Peyer's patch (tissue), 4 donors: ENCODE results near the gene BEND4.

Source experiments
- POLR2A ChIP-seq, 2 donors: fragments of 450-650 bp; IDR thresholded peaks; one replicate each; pipeline ENCODE4 v1.5.1; 2017; ENCODE audit warnings: antibody characterized with exemption in 2 of 2, mild to moderate bottlenecking in 2 of 2, moderate library complexity in 2 of 2
- TF ChIP-seq, protein P1 (sequence below), 6 experiments: fragments of 450-650 bp in 4 of 6; fragments of 200-600 bp in 2 of 6; sonication (generic) in 1 of 6; IDR thresholded peaks; one replicate each; pipeline ENCODE4 v1.5.1; 2017 to 2019; ENCODE audit warnings: antibody characterized with exemption in 6 of 6, mild to moderate bottlenecking in 3 of 6, moderate library complexity in 1 of 6

DNA sequence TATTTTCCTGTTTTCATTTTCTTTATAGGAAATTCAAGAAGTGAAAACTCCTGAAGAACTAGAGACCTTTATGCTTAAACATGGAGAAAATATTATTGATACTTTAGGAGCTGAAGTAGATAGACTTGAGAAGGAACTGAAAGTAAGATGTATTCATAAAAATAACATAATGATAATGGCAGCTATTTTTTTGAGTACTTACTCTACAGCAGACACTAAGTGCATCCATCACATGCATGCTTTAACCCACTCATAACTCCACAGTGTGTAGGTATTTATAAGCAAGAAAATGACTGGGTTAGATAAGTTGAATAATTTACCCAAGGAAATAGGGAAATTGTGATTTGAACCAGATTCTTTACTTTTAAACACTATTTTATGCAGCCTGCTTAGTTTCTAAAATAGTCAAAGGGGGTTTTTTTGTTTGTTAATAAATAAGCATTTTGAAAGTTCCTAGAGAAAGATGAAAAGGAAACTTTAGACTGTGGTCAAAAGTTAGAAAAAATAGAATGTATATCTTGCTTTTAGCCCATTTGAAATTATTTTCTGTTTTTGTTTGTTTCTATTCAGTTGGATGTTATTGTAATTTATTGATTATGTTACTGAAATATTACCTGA lies 74.2 kb downstream of the BEND4 start:
- no peak for TF ChIP-seq POLR2A (IDR thresholded peaks at IDR 0.05)
- TF ChIP-seq, protein P1, sequence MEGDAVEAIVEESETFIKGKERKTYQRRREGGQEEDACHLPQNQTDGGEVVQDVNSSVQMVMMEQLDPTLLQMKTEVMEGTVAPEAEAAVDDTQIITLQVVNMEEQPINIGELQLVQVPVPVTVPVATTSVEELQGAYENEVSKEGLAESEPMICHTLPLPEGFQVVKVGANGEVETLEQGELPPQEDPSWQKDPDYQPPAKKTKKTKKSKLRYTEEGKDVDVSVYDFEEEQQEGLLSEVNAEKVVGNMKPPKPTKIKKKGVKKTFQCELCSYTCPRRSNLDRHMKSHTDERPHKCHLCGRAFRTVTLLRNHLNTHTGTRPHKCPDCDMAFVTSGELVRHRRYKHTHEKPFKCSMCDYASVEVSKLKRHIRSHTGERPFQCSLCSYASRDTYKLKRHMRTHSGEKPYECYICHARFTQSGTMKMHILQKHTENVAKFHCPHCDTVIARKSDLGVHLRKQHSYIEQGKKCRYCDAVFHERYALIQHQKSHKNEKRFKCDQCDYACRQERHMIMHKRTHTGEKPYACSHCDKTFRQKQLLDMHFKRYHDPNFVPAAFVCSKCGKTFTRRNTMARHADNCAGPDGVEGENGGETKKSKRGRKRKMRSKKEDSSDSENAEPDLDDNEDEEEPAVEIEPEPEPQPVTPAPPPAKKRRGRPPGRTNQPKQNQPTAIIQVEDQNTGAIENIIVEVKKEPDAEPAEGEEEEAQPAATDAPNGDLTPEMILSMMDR (IDR thresholded peaks at IDR 0.05), result no peak
